Karpas-422 (cell line): Measurements from ENCODE around the gene MEIKIN. TPM values are rescaled to one million over a fixed set of nuclear protein-coding genes. Genes with fewer than 3 reads are reported as not detected.

Source experiments
- DNase-seq: peaks from one replicate; pipeline ENCODE4 v3.0.0-alpha.2; 2015
- H2AFZ ChIP-seq: fragments of 200-600 bp; sonication (generic); 2 replicates; pipeline ENCODE4 v1.6.1; 2014; ENCODE audit warnings: antibody characterized with exemption, low read length, mixed read lengths
- H3K27ac ChIP-seq: fragments of 200-600 bp; sonication (generic); 2 replicates; pipeline ENCODE4 v1.5.1; 2014; ENCODE audit warnings: mild to moderate bottlenecking, low read length, moderate library complexity
- H3K27me3 ChIP-seq: fragments of 200-600 bp; sonication (generic); 2 replicates; pipeline ENCODE4 v1.6.1; 2014; ENCODE audit warnings: low read length, mixed read lengths
- H3K36me3 ChIP-seq: fragments of 200-600 bp; sonication (generic); 2 replicates; pipeline ENCODE4 v1.6.1; 2014; ENCODE audit warnings: low read length, mixed read lengths; ENCODE audit not compliant: insufficient read depth
- H3K4me1 ChIP-seq: fragments of 200-600 bp; sonication (generic); 2 replicates; pipeline ENCODE4 v1.6.1; 2014; ENCODE audit warnings: mild to moderate bottlenecking, low read length, mixed read lengths
- H3K4me2 ChIP-seq: fragments of 200-600 bp; sonication (generic); 2 replicates; pipeline ENCODE4 v1.6.1; 2014; ENCODE audit warnings: low read length, low read depth, mild to moderate bottlenecking; ENCODE audit not compliant: poor library complexity, severe bottlenecking
- H3K4me3 ChIP-seq: fragments of 200-600 bp; sonication (generic); 2 replicates; pipeline ENCODE4 v1.5.1; 2014; ENCODE audit warnings: mild to moderate bottlenecking, antibody characterized with exemption, low read length, mixed read lengths
- H3K79me2 ChIP-seq: fragments of 200-600 bp; sonication (generic); 2 replicates; pipeline ENCODE4 v1.6.1; 2014; ENCODE audit warnings: mild to moderate bottlenecking, low read length, mixed read lengths
- H3K9ac ChIP-seq: fragments of 200-600 bp; sonication (generic); 2 replicates; pipeline ENCODE4 v1.6.0; 2014; ENCODE audit warnings: low read length
- H3K9me2 ChIP-seq: fragments of 200-600 bp; sonication (generic), shearing (Covaris generic); replicated peaks from 2 replicates; pipeline ENCODE4 v1.6.0; 2014; ENCODE audit warnings: mild to moderate bottlenecking, low read length, moderate library complexity; ENCODE audit not compliant: insufficient read depth
- H3K9me3 ChIP-seq: fragments of 300-700, 200-600 bp; sonication (generic); 2 replicates; pipeline ENCODE4 v1.6.1; 2014; ENCODE audit warnings: low read length, mixed read lengths
- H4K20me1 ChIP-seq: fragments of 200-600 bp; sonication (generic); 2 replicates; pipeline ENCODE4 v1.6.1; 2014; ENCODE audit warnings: mild to moderate bottlenecking, antibody characterized with exemption, low read length, low read depth; ENCODE audit not compliant: insufficient read depth
- total RNA-seq: library from RNA; depleted of rRNA; stranded (reverse); fragments of >200 nt; shearing (Covaris generic); gene quantifications from 2 replicates; pipeline ENCODE4 v1.2.3, GENCODE V29; 2014; ENCODE audit warnings: low replicate concordance

The MEIKIN gene
- total RNA-seq, 1 experiment from 2014 or later: not detected

DNA sequence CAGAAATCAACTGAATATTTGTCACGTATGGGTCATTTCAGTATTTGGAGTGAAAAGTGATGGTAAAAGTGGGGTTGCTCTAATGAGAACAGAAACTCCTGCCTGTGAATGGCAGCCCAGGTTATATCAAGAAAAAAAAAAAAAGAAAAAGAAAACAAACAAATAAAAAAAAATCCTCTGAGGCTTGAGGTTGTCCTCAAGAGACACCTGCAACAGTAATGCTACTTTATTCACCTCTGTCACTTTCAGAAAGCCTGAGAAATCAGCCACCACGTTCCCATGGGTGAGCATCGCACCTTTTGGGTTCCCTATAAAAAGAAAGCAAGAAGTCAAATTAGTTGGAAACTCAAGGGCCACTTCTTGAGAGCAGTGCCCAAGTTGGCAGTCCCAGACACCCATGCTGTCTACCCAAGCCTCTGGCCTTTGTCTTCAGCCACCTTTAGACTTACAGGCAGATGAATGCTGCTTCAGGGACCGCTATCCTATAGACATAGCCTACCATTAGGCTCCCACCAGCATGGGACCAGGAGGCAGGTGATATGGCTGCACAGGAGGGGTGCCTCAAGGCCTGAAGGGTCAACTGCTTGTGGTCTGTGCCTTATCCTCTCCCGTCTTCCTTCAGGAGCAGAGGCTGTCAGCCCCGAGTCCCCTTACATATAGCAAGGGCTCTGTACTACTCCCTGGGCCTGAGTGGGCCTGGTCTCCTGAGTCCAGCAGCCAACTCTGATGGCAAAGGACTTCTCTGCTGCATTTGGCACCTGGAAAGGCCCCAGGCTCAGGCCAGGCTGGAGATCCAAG is 31.1 kb upstream of the MEIKIN start:
- Histone ChIP-seq H3K9me2 (no peaks in the 10 kb centered on the region), H3K27ac (no peak overlapping the region), H3K4me1 (no peaks in the 10 kb centered on the region)

DNA sequence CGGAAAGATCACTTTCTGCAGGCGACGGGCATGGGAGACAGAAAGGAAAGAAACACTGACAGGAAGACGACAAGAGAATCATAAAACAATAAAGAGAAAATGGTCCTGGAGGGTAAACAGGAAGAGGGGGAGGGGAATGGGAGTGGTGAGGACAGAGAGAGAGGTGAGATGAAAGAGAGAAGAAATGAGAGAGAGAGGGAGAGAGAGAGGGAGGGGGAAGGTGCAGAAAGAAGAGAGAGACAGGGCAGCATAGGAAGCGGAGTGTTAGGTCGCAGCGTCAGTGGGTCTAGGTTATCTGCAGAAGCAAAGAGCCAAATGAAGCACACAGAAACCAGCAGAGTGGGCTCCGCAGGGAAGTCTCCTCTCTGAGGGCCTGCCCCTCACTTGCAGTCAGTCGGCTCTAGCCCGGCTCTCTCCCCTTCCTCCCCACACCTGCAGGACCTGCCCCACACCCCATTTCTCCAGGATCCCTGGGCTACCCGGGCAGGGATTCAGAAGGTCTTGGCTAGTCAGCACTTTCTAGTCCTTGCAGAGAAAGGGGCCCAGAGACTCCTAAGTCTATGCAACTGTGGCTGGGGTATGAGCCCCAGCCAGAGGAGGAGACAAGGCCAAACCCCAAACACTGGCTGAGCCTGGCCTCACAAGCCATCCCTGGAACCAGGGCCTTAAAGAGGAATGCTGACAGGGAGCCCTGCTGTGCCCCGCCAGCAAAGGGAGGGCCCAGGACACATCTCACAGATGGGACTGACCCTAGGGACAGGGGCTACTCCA is 29.7 kb upstream of the MEIKIN start:
- Histone ChIP-seq H3K4me3 (no peak overlapping the region), H3K9me2 (no peaks in the 10 kb centered on the region), H2AFZ (no peak overlapping the region), H3K4me2 (no peak overlapping the region), H3K27ac (no peak overlapping the region), H3K36me3 (no peaks in the 10 kb centered on the region), H3K9ac (no peak overlapping the region), H3K79me2 (no peaks in the 10 kb centered on the region), H4K20me1 (no peaks in the 10 kb centered on the region), H3K27me3 (no peaks in the 10 kb centered on the region), H3K9me3 (no peaks in the 10 kb centered on the region), H3K4me1 (no peaks in the 10 kb centered on the region)
- DNase-seq: no peak

More for the DNA sequence above, 31.1 kb upstream of the MEIKIN start:
- no peak for DNase-seq
- Histone ChIP-seq H3K36me3 (no peaks in the 10 kb centered on the region), H3K9ac (no peak overlapping the region), H3K27me3 (no peaks in the 10 kb centered on the region), H3K4me3 (no peak overlapping the region), H3K9me3 (no peaks in the 10 kb centered on the region), H4K20me1 (no peaks in the 10 kb centered on the region), H3K79me2 (no peaks in the 10 kb centered on the region), H2AFZ (no peak overlapping the region), H3K4me2 (no peak overlapping the region)

GRCh38 chr5:131974622-131974955 is 29.1 kb upstream of the MEIKIN start:
- H3K9me3 ChIP-seq: no peaks in the 10 kb centered on the region
- no peak overlapping the region for H3K4me3 ChIP-seq
- no peaks in the 10 kb centered on the region for H3K79me2 ChIP-seq
- no peaks in the 10 kb centered on the region for H3K27me3 ChIP-seq
- H3K9ac ChIP-seq: no peak overlapping the region
- H4K20me1 ChIP-seq: no peaks in the 10 kb centered on the region
- H3K4me2 ChIP-seq: no peak overlapping the region
- no peak overlapping the region for H2AFZ ChIP-seq
- no peak overlapping the region for H3K27ac ChIP-seq
- no peaks in the 10 kb centered on the region for H3K36me3 ChIP-seq
- H3K9me2 ChIP-seq: no peaks in the 10 kb centered on the region
- DNase-seq: no peak
- no peaks in the 10 kb centered on the region for H3K4me1 ChIP-seq

GRCh38 chr5:131974016-131974415 is 28.6 kb upstream of the MEIKIN start:
- Histone ChIP-seq H3K27ac (no peak overlapping the region), H3K4me1 (no peaks in the 10 kb centered on the region), H3K4me3 (no peak overlapping the region), H3K4me2 (no peak overlapping the region), H3K9me2 (no peaks in the 10 kb centered on the region), H3K79me2 (no peaks in the 10 kb centered on the region), H2AFZ (no peak overlapping the region), H4K20me1 (no peaks in the 10 kb centered on the region), H3K9me3 (no peaks in the 10 kb centered on the region), H3K9ac (no peak overlapping the region), H3K36me3 (no peaks in the 10 kb centered on the region), H3K27me3 (peaks cover under 1% of the 10 kb centered on the region; the same call in 1 of the 2 replicates)
- no peak for DNase-seq

GRCh38 chr5:131973089-131973712 is 27.7 kb upstream of the MEIKIN start:
- Histone ChIP-seq H4K20me1 (no peaks in the 10 kb centered on the region), H3K4me2 (no peak overlapping the region), H3K9me3 (no peaks in the 10 kb centered on the region), H3K4me3 (no peak overlapping the region), H3K9ac (no peak overlapping the region), H2AFZ (no peak overlapping the region), H3K27ac (no peak overlapping the region), H3K27me3 (peaks cover 3% of the 10 kb centered on the region; the same call in 1 of the 2 replicates), H3K4me1 (no peaks in the 10 kb centered on the region), H3K36me3 (no peaks in the 10 kb centered on the region), H3K79me2 (no peaks in the 10 kb centered on the region), H3K9me2 (no peaks in the 10 kb centered on the region)
- no peak for DNase-seq

DNA sequence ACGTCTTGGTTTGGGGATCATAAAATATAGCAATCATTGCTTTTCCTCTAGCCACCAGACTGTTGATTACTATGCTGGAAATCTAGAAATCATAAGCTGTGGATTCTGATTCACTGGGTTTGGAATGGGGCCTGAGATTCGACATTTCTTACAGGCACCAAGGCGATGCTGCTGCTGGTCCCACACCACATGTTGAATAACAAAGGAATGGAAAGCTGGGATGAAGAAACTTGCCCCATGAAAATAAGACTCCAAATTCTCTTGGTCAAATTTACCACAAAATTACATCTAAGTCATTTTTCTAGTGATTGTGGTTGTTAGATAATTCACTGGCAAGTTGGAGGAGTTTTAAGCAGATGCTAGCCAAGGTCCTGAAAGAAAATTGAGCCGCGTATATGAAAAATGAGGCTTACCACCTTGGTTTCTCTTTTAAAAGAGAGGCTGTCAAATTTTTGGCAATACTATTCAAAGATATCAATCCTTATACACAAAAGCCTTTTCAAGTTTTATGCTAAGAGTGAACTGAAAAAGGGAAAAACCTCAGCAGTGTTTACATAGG is 23.0 kb upstream of the MEIKIN start:
- no peaks in the 10 kb centered on the region for H3K9me2 ChIP-seq
- H3K9ac ChIP-seq: no peak overlapping the region
- H3K36me3 ChIP-seq: no peaks in the 10 kb centered on the region
- no peaks in the 10 kb centered on the region for H4K20me1 ChIP-seq
- peaks cover 3% of the 10 kb centered on the region; the same call in 1 of the 2 replicates for H3K27me3 ChIP-seq
- H3K4me1 ChIP-seq: no peaks in the 10 kb centered on the region
- H3K27ac ChIP-seq: no peak overlapping the region
- H3K4me3 ChIP-seq: no peak overlapping the region
- no peaks in the 10 kb centered on the region for H3K79me2 ChIP-seq
- H3K9me3 ChIP-seq: no peaks in the 10 kb centered on the region
- H2AFZ ChIP-seq: no peak overlapping the region
- no peak overlapping the region for H3K4me2 ChIP-seq
- DNase-seq: no peak

- Histone ChIP-seq H3K4me3 (no peak overlapping the region), H3K9me2 (no peaks in the 10 kb centered on the region), H3K27me3 (peaks cover 3% of the 10 kb centered on the region; the same call in 1 of the 2 replicates), H3K79me2 (no peaks in the 10 kb centered on the region), H3K36me3 (no peaks in the 10 kb centered on the region), H3K27ac (no peak overlapping the region), H2AFZ (no peak overlapping the region), H3K4me1 (no peaks in the 10 kb centered on the region), H3K9ac (no peak overlapping the region), H4K20me1 (no peaks in the 10 kb centered on the region), H3K4me2 (no peak overlapping the region), H3K9me3 (no peaks in the 10 kb centered on the region)
- no peak for DNase-seq
Measured at GRCh38 chr5:131966551-131966950, 21.1 kb upstream of the MEIKIN start.
